Coronary artery (tissue), 2 donors: ENCODE results near the gene ZFC3H1.

ENCODE experiments used
- DNase-seq: peaks from one replicate; pipeline ENCODE4 v3.0.0-alpha.2; 2017; ENCODE audit warnings: low spot score
- H3K27ac ChIP-seq, 2 donors: fragments of 200-600 bp; sonication (generic); one replicate each; pipeline ENCODE4 v1.5.1; 2016 to 2019
- H3K4me3 ChIP-seq: fragments of 200-600 bp; sonication (generic); 2 replicates; pipeline ENCODE4 v1.5.1; 2016; ENCODE audit warnings: mild to moderate bottlenecking, moderate library complexity
- TF ChIP-seq, protein P1 (sequence below): fragments of 200-600 bp; sonication (generic); IDR thresholded peaks from one replicate; pipeline ENCODE4 v1.5.1; 2019; ENCODE audit warnings: antibody characterized with exemption

Gene ZFC3H1

DNA sequence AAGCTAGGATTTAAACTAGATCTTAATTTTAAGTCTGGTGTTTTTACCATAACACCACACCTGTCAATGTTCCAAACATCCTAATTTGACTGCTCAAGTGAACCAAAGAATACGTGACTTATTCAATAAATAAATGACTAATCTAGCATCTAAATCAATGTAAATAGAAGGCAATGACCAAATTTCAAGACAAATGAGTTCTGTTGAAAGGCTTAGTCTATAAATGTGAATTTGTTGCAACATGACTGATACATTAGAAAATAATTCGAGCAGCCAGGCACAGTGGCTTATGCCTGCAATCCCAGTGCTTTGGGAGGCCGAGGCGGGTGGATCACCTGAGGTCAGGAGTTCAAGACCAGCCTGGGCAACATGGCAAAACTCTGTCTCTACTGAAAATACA, 15.1 kb downstream of the ZFC3H1 start:
- Histone ChIP-seq H3K4me3 (no peak overlapping the region), H3K27ac (no peak overlapping the region)
- TF ChIP-seq, protein P1, sequence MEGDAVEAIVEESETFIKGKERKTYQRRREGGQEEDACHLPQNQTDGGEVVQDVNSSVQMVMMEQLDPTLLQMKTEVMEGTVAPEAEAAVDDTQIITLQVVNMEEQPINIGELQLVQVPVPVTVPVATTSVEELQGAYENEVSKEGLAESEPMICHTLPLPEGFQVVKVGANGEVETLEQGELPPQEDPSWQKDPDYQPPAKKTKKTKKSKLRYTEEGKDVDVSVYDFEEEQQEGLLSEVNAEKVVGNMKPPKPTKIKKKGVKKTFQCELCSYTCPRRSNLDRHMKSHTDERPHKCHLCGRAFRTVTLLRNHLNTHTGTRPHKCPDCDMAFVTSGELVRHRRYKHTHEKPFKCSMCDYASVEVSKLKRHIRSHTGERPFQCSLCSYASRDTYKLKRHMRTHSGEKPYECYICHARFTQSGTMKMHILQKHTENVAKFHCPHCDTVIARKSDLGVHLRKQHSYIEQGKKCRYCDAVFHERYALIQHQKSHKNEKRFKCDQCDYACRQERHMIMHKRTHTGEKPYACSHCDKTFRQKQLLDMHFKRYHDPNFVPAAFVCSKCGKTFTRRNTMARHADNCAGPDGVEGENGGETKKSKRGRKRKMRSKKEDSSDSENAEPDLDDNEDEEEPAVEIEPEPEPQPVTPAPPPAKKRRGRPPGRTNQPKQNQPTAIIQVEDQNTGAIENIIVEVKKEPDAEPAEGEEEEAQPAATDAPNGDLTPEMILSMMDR = no peak
- DNase-seq = no peak

DNA sequence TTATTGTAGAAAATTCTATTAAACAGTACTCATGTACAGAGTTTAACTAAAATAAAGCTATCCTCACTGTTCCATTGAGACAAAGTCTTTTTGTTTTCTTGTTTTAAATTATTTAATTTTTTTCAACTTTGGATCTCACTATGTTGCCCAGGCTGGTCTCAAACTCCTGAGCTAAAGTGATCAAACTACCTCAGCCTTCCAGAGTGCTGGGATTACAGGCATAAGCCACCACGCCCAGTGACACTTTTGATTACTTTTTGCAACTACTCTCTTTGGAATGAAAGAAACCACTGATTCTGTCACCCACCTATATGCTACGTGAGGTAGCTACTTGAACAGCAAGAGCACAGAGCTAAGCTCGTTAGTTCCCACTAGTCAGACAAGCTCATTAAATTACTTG, 17.1 kb downstream of the ZFC3H1 start:
- H3K27ac ChIP-seq = no peak overlapping the region
- no peak overlapping the region for H3K4me3 ChIP-seq
- DNase-seq = no peak
- TF ChIP-seq, protein P1 = no peak

DNA sequence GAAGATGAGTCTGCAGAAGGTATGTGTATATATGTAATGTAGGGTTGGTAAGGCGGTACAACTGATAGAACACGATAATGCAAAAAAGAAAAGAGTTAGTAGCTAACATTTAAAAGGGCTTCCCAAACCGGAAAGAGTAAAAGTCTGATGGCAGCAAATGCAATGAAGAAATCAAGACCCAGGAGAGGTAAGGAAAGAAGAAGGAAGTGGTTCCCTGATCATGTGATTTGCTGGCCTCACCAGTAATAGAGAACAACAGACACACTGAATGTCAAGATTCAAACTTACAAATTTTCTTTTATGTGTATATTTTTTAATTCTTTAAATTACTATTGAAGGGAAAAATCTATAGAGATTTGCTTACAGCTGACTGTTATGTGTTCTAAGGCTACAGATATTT, 18.4 kb downstream of the ZFC3H1 start:
- no peak overlapping the region for H3K27ac ChIP-seq
- no peak overlapping the region for H3K4me3 ChIP-seq
- TF ChIP-seq, protein P1 = no peak
- no peak for DNase-seq

DNA sequence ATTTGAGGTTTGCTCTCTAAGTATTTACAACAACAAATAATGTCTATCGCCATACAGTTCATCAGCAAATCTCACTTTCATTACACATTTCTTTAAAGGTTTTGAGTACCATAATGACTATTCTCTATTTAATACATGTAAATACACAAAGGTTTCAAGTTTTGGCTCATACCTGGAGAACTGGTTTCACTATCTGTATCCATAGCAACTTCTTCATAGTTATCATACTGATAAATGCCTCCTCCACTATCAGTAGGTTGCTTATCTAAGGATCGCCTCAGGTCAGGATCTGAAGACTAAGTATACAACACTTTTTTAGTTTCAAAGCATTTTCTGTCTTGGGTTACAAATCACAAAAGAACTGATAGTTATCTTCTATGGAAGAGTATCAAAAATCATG, 21.4 kb downstream of the ZFC3H1 start:
- Histone ChIP-seq H3K27ac (no peak overlapping the region), H3K4me3 (no peak overlapping the region)
- no peak for DNase-seq
- TF ChIP-seq, protein P1 = no peak

DNA sequence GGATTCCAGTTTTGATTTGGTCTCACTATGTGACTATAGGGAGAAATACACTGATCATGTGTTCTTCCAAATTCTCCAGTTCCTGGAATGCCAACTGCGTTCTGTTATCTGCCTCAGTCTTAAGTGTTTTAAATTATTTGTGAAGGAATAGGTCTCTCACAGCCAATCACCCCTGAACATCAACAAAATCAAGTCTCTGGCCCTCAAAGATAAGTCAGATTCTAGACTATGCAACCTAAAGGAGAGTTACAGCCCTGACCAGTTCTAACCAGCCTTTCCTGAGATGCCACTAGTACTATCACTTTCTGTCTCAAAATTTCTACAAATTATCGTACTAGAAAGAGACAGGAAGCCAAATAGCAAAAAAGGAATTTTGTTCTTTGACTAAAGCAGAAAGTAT, 22.3 kb downstream of the ZFC3H1 start:
- TF ChIP-seq, protein P1 = no peak
- Histone ChIP-seq H3K27ac (no peak overlapping the region), H3K4me3 (no peak overlapping the region)
- no peak for DNase-seq

DNA sequence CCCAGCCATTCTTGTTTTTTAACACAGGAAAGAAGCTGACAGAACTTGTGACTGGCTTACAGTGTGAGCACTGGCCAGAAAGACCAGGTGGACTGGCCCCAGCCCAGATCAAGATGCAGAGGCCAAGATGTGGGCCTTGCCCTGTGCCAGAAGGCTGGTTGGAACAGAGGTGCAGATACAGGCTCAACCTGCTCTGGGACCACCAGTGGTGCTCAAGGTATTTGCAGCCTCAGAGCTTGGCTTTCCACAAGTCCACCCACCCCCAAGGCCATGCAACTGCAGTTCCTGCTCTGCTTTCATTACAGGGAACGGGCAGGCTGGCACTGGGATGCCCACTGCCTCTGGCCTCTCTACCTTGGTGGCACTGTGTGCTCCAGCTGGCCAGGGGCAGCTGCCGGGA, 23.3 kb downstream of the ZFC3H1 start:
- DNase-seq = no peak
- H3K4me3 ChIP-seq = no peak overlapping the region
- H3K27ac ChIP-seq = no peak overlapping the region
- TF ChIP-seq, protein P1 = no peak

DNA sequence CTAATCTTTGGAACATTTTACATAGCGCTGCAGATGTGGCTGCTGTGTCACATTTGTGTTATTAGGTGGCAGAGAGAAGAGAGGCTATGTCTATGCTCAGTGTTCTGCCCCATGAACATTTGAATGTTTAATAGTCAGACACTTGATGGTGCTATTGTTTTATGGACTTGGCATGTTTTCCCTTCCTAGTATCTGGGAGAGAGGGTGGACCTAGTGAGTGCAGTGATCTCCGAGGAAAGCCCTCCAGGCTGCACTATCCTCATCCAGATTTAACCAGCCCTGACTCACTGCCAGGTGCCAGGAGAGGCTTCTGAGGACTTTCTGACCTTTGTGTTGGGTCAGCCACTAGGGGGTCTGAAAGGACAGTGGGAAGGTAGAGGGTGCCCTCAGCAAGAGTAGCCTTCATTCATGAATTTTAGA, 24.3 kb downstream of the ZFC3H1 start:
- H3K4me3 ChIP-seq = no peak overlapping the region
- TF ChIP-seq, protein P1 = no peak
- DNase-seq = no peak
- H3K27ac ChIP-seq = no peak overlapping the region
